Spleen (tissue), 13 donors: Measurements from ENCODE around the gene REG1B. TPM values are rescaled to one million over a fixed set of nuclear protein-coding genes. Genes with fewer than 3 reads are reported as not detected.

Source experiments
- DNase-seq: peaks from one replicate; pipeline ENCODE4 v3.0.0-alpha.2; 2020
- H3K27ac ChIP-seq, 8 donors: fragments of 200-600 bp; sonication (generic) in 7 of 8; 1 replicate in 4 of 8; 2 replicates in 4 of 8; pipeline versions ENCODE4 v1.5.0 to v1.8.0; 2016 to 2021; ENCODE audit warnings: inconsistent platforms in 4 of 8, mild to moderate bottlenecking in 4 of 8, moderate library complexity in 1 of 8
- H3K27me3 ChIP-seq, 7 donors: fragments of 200-600 bp; sonication (generic) in 6 of 7; replicated peaks in 1 of 7; 1 replicate in 4 of 7; 2 replicates in 3 of 7; pipeline versions ENCODE4 v1.5.0 to v1.8.0; 2016 to 2021; ENCODE audit warnings: inconsistent platforms in 3 of 7, mild to moderate bottlenecking in 1 of 7
- H3K36me3 ChIP-seq, 6 donors: fragments of 200-600 bp; sonication (generic) in 5 of 6; 1 replicate in 4 of 6; 2 replicates in 2 of 6; pipeline versions ENCODE4 v1.5.0 to v1.8.0; 2016 to 2021; ENCODE audit warnings: inconsistent platforms in 2 of 6
- H3K4me1 ChIP-seq, 6 donors: fragments of 200-600 bp; sonication (generic) in 5 of 6; 1 replicate in 3 of 6; 2 replicates in 3 of 6; pipeline versions ENCODE4 v1.5.0 to v1.8.0; 2016 to 2021; ENCODE audit warnings: inconsistent platforms in 3 of 6
- H3K4me3 ChIP-seq, 8 donors: fragments of 200-600 bp; sonication (generic) in 7 of 8; 1 replicate in 4 of 8; 2 replicates in 4 of 8; pipeline versions ENCODE4 v1.5.0 to v1.8.0; 2016 to 2021; ENCODE audit warnings: inconsistent platforms in 4 of 8, mild to moderate bottlenecking in 4 of 8, moderate library complexity in 2 of 8
- H3K9me3 ChIP-seq, 8 donors: fragments of 200-600 bp; sonication (generic) in 7 of 8; 1 replicate in 4 of 8; 2 replicates in 4 of 8; pipeline versions ENCODE4 v1.5.0 to v1.8.0; 2016 to 2021; ENCODE audit warnings: inconsistent platforms in 4 of 8
- CTCF ChIP-seq, 11 experiments: fragments of 200-600 bp in 7 of 11; fragments of 450-650 bp in 4 of 11; sonication (generic) in 4 of 11; IDR thresholded peaks in 8 of 11; conservative IDR thresholded peaks in 3 of 11; 1 replicate in 7 of 11; 2 replicates in 4 of 11; pipeline versions ENCODE4 v1.4.0 to v1.8.0; 2016 to 2021; ENCODE audit warnings: antibody characterized with exemption in 11 of 11, inconsistent platforms in 4 of 11, mild to moderate bottlenecking in 1 of 11
- POLR2A ChIP-seq, 3 donors: fragments of 450-650 bp; IDR thresholded peaks; one replicate each; pipeline ENCODE4 v1.5.1; 2017; ENCODE audit warnings: antibody characterized with exemption in 3 of 3, mild to moderate bottlenecking in 1 of 3
- POLR2AphosphoS5 ChIP-seq, 3 donors: sonication (generic); formaldehyde crosslinking; IDR thresholded peaks; one replicate each; pipeline ENCODE4 v1.5.1; 2017; ENCODE audit warnings: antibody characterized with exemption in 3 of 3
- WGBS, 5 donors: extraction: QIAGEN DNeasy Blood & Tissue Kit in 3 of 5; methylation state at CpG; one replicate each; pipeline versions ENCODE4 v1.1.5 to v1.1.7; 2013 to 2018; 5-methylcytosine and 5-hydroxymethylcytosine counted together
- intact Hi-C: fragments of 100-400 bp; cut with DNase I; formaldehyde crosslinking; loops from one replicate; pipeline ENCODE4 v1.15.0; 2023; ENCODE audit warnings: low total_unique reads
- long read RNA-seq, 2 donors: transcript quantifications; one replicate each; lab custom pipeline, GENCODE V29; 2026
- polyA plus RNA-seq, 3 donors: library from polyadenylated mRNA; stranded (reverse); fragments of 200-250 nt; gene quantifications; one replicate each; pipeline ENCODE4 v1.2.1, GENCODE V29; 2013
- total RNA-seq, 7 donors: library from RNA; depleted of rRNA in 3 of 7; stranded (reverse); fragments of >200 nt in 3 of 7; fragmentation: NEBNext Ultra II Directional in 4 of 7; extraction: Animal tissue kit (Norgen Biotek cat#: 25700) in 4 of 7; gene quantifications; one replicate each; pipeline versions ENCODE4 v1.1.0 to v1.2.1, GENCODE V29; 2016 to 2021
- donor health status: healthy with polysubstance abuse.
- donor health status: DM: no; HTN: no; CAD: no; lungs with moderate emphysema.
- donor health status: DM: no; HTN: no; CAD: no.
- donor health status: Bipolar disorder and iron deficiency.
- donor health status: healthy.
- donor health status: DM: no; HTN: no; CAD: no.
- donor health status: DM: yes; HTN: yes; CAD: no.

REG1B gene
- total RNA-seq (1 to 10 TPM in 2 of 7 donors, under 1 TPM in 1, not detected in 4; 0.63 to 4.8 (median 3.4) TPM), polyA plus RNA-seq (under 1 TPM; 0.39 to 0.83 (median 0.57) TPM)
- long read RNA-seq, donor 1 = 0 reads
- long read RNA-seq, donor 2, partial matches to known transcripts = 708 of 1,067 reads
- long read RNA-seq, donor 2, other reads (novel, unspliced or antisense) = 357 of 1,067 reads

GRCh38 chr2:79087785-79088364, at the start of gene REG1B:
Gene REG1B, minus strand, starts transcription at chr2:79087993. Its CDS starts 381 bp downstream, at chr2:79087612.
- Histone ChIP-seq H3K27me3 (no peaks in the 10 kb centered on the region), H3K36me3 (no peaks in the 10 kb centered on the region), H3K4me1 (no peaks in the 10 kb centered on the region), H3K27ac (no peak within 1 kb of the TSS), H3K4me3 (no peak within 1 kb of the TSS), H3K9me3 (peaks cover 0 to 3% (median 0%) of the 10 kb centered on the region in 8 donors)
- TF ChIP-seq CTCF (IDR thresholded peaks at IDR 0.05 in 8 of 11, conservative IDR thresholded peaks at IDR 0.05 in 3 of 11) = no peak
- no peak for TF ChIP-seq POLR2A (IDR thresholded peaks at IDR 0.05)
- TF ChIP-seq POLR2AphosphoS5 (IDR thresholded peaks at IDR 0.05) = no peak
- intact Hi-C loops = no loop called here
- WGBS, 5 donors = 52 to 74% (median 61%) methylated on average over 2 of the region's 2 CpGs
- DNase-seq = no peak

GRCh38 chr2:79131687-79132086, 43.9 kb upstream of the REG1B start:
- whole genome bisulfite sequencing, 5 donors = 76 to 90% (median 83%) methylated on average over 4 of the region's 4 CpGs
- no peaks in the 10 kb centered on the region for H3K9me3 ChIP-seq
- H3K4me1 ChIP-seq = no peaks in the 10 kb centered on the region
- intact Hi-C loops = no loop called here
- H3K27me3 ChIP-seq = no peaks in the 10 kb centered on the region
- no peak overlapping the region for H3K4me3 ChIP-seq
- H3K27ac ChIP-seq = no peak overlapping the region
- H3K36me3 ChIP-seq = no peaks in the 10 kb centered on the region
- TF ChIP-seq POLR2A (IDR thresholded peaks at IDR 0.05) (no peak), POLR2AphosphoS5 (IDR thresholded peaks at IDR 0.05) (no peak), CTCF (IDR thresholded peaks at IDR 0.05 in 8 of 11, conservative IDR thresholded peaks at IDR 0.05 in 3 of 11) (no peak)
- no peak for DNase-seq

- no peak for DNase-seq
- TF ChIP-seq POLR2AphosphoS5 (IDR thresholded peaks at IDR 0.05) = no peak
- TF ChIP-seq CTCF (IDR thresholded peaks at IDR 0.05 in 8 of 11, conservative IDR thresholded peaks at IDR 0.05 in 3 of 11) = no peak
- no peak for TF ChIP-seq POLR2A (IDR thresholded peaks at IDR 0.05)
- no peaks in the 10 kb centered on the region for H3K4me1 ChIP-seq
- H3K36me3 ChIP-seq = no peaks in the 10 kb centered on the region
- no peaks in the 10 kb centered on the region for H3K27me3 ChIP-seq
- H3K27ac ChIP-seq = no peak overlapping the region
- H3K4me3 ChIP-seq = no peak overlapping the region
- no peaks in the 10 kb centered on the region for H3K9me3 ChIP-seq
- intact Hi-C loops = no loop called here
These were observed 42.0 kb upstream of the REG1B start for GRCh38 chr2:79129804-79130203.

- TF ChIP-seq CTCF (IDR thresholded peaks at IDR 0.05 in 8 of 11, conservative IDR thresholded peaks at IDR 0.05 in 3 of 11) (no peak), POLR2AphosphoS5 (IDR thresholded peaks at IDR 0.05) (no peak), POLR2A (IDR thresholded peaks at IDR 0.05) (no peak)
- no peak overlapping the region for H3K27ac ChIP-seq
- H3K4me3 ChIP-seq = no peak overlapping the region
- WGBS, 5 donors = 84 to 91% (median 85%) methylated on average over 6 of the region's 6 CpGs
- no peaks in the 10 kb centered on the region for H3K9me3 ChIP-seq
- H3K4me1 ChIP-seq = no peaks in the 10 kb centered on the region
- DNase-seq = no peak
- H3K27me3 ChIP-seq = no peaks in the 10 kb centered on the region
- H3K36me3 ChIP-seq = no peaks in the 10 kb centered on the region
- intact Hi-C loops = no loop called here
These were observed 41.5 kb upstream of the REG1B start for GRCh38 chr2:79129260-79129659.
